HG02623 (cell line): Measurements from ENCODE around the gene RBBP4.
"Not testable (repeated sequence)": the region's sequence is repeated elsewhere in the genome, so short reads cannot be mapped to it uniquely, and the experiment has no call there.

ENCODE experiments used
- ATAC-seq: cut with Tn5 transposase; IDR thresholded peaks from one replicate; pipeline ENCODE4 v1.9.1; 2021; ENCODE audit warnings: moderate library complexity; ENCODE audit not compliant: unreplicated experiment

Gene RBBP4

DNA sequence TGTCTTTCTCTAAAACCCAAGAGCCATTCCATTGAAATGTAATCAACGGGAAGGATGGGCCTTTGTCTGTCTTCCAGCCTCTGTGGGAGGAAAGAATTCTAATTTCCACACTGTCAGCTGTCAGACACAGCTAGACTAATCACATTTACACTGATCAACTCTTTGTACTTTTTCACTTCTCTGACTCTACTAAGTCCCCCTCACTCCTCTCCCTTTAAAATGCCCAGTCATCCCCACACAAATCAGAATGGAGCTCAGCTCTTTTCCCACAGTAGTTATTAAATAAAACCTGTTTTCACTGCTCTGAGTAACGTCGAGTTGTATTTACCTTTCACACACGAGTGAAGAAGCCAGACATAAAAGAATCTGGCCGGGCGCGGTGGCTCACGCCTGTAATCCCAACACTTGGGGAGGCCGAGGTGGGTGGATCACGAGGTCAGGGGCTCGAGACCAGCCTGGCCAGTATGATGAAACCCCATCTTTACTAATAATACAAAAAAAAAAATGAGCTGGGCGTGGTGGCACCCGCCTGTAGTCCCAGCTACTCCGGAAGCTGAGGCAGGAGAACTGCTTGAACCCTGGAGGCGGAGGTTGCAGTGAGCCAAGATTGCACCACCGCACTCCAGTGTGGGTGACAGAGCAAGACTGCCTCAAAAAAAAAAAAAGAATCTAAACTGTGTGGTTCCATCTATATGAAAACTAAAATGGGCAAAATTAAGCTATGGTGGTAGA, 13.9 kb upstream of the RBBP4 start:
- no peak for ATAC-seq

DNA sequence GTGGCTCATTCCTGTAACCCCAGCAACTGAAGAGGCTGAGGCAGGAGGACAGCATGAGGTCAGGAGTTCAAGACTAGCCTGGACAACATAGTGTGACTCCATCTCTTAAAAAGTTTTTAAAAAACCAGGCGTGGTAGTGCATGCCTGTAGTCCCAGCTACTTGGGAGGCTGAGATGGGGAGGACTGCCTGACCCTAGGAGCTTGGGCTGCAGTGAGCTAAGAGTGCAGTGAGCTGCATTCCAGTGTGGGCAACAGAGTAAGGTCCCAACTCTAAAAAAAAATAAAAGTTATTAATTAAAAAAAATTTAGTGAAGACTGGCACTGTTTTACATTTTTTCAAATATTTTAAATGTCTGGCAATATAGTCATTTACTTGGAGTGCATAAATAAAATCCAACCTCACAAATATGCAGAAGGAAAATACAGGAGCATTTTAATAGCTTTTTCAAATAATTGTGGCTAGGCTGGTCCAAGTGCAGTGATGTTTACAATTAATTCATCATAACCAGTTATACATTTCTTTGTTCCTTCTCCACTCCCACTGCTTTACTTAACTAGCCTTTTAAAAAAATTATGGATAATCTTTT, 11.4 kb upstream of the RBBP4 start:
- ATAC-seq = no peak

DNA sequence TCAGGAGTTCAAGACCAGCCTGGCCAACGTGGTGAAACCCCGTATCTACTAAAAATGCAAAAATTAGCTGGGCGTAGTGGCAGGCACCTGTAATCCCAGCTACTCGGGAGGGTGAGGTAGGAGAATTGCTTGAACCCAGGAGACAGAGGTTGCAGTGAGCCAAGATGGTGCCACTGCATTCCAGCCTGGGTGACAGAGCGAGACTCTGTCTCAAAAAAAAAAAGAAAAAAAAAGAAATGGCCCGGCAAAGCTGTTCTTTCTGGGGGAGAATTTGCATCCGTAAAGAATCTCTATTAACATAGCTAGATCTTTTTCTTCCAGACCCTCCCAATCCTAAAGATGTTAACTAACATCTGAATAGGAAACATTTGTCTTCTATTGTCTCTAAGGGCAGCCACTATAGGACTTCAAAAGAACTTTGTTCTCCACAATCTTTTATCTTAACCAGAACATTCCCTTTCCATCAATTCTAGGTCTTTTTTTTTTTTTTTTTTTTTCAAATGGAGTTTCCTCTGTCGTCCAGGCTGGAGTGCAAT, 8.6 kb upstream of the RBBP4 start:
- not testable (repeated sequence) for ATAC-seq

DNA sequence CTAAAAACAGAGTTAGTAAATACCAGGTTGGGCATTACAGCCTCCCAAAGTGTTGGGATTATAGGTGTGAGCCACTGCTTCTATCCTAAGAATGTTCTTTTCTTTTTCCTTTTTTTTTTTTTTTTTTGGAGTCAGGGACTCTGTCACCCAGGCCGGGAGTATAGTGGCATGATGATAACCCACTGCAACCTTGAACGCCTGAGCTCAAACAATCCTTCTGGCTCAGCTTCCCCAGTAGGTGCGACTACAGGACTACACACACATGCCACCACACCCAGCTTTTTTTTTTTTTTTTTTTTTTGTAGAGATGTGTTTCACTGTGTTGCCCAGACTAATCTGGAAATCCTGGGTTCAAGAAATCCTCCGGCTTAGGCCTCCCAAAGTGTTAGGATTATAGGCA, 6.6 kb upstream of the RBBP4 start:
- no peak for ATAC-seq

DNA sequence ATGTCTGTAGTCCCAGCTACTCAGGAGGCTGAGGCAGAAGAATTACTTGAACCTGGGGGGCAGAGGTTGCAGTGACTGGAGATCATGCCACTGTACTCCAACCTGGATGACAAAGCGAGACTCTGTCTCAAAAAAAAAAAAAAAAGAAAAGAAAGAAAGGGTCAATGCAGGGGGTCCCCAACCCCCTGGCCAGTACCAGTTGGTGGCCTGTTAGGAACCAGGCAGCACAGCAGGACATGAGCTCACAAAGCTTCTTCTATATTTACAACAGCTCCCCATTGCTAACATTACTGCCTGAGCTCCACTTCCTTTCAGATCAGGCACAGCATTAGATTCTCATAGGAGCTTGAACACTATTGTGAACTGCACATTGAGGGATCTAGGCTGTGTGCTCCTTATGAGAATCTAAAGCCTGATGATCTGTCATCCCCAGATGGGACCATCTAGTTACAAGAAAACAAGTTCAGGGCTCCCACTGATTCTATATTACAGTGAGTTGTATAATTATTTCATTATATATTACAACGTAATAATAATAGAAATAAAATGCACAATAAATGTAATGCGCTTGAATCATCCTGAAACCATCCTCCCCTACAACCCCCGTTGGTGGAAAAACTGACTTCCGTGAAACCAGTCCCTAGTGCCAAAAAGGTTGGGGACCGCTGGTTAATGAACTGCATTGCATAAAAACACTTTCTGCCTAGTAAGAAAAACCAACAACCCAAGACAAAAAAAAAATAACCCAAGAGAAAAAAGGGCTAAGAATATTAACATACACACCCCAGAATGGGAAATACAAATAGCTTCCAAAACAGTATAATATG, 3.5 kb upstream of the RBBP4 start:
- ATAC-seq = no peak

DNA sequence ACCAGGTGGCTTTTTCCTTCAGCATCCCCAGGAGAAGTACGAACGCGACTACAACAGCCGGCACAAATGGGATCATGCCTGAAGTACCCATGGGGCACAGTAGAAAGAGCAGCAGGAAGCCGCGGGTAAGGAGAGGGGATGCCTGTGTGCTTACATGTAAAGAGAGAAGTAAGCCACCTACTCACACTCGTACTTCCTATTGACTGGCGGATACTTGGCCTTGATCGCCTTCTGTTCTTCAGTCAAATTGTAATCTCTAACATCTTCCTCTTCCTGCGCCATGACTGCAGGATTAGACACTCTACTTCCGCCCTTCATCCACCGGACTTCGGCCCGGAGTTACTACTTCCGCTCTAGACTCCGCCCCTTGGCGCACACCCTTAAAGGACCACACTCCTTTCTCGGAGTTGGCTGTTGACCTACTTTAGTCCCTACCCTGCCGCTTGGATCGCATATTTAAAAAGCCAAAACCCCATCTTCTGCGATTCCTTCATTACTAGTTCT, 708 bp upstream of the RBBP4 start, which contains the start of gene ZBTB8OS:
ZBTB8OS (minus strand) TSS at position 303 of the 504 bp plus-strand sequence; CDS start at position 282, 21 bp downstream.
- ATAC-seq = peak; percentile 53

DNA sequence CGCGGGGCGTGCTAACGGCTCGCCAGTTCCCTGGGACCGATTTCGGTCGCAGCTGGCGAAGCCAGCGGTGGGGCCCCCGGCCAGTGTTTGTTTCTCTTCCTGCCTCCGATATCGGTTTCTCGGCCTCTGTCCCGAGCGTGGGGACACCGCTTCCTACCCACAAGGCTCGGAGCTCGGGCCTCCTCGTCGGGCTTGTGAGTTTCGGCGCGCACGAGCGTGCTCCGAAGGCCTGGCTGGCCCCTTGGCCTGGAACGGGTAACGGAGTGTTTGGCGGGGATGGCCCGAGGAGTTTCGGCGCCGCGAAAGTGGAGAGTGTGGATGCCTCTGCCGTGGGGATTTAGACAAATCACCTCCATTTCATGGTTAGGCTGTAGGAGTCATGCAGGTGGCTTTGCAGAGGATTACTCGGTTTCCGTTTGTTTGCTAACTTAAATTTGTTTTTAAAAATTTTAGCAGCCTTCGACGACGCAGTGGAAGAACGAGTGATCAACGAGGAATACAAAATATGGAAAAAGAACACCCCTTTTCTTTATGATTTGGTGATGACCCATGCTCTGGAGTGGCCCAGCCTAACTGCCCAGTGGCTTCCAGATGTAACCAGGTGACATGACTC, 559 bp downstream of the RBBP4 start:
- ATAC-seq = peak; percentile 5

DNA sequence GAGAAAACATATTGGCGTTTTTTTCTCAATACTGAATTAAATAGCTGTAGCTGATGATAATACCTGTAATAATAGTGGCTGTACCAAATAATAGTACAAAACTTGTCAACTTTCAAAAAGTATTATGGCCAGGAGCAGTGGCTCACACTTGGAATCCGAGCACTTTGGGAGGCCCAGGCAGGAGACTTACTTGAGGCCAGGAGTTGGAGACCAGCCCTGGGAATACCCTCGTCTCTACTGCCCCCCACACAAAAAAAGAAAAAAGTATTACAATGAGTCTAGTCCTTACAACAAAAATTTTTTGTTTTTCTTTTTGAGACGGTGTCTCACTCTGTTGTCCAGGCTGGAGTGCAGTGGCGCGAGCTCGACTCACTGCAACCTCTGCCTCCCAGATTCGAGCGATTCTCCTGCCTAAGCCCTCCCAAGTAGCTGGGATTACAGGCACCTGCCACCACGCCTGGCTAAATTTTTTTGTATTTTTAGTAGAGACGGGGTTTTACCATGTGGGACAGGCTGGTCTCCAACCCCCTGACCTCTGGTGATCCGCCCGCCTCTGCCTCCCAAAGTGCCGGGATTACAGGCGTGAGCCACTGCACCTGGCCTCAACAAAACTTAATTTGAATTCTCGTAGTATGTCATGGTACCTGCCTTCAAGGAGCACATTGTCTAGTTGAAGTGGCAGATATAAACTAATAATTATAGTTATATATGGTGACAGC, 1.4 kb downstream of the RBBP4 start:
- ATAC-seq = no peak

DNA sequence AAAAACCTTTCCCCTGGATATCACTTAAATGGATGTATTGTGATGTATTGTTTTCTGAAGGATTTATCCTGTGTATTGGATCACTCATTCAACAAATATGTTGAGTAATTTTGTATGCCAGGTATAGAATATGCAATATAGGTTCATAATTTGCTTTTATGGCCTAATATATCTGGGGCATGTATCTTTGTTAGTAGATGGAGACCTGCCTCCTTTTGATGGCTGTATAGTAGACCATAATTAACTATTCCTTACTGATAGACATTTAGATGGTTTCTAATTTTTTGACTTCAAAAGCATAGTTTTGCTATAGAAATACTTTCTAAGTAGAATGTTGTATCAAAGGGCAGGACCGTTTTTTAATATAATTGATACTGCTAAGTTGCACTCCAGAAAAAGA, 8.6 kb downstream of the RBBP4 start:
- no peak for ATAC-seq

DNA sequence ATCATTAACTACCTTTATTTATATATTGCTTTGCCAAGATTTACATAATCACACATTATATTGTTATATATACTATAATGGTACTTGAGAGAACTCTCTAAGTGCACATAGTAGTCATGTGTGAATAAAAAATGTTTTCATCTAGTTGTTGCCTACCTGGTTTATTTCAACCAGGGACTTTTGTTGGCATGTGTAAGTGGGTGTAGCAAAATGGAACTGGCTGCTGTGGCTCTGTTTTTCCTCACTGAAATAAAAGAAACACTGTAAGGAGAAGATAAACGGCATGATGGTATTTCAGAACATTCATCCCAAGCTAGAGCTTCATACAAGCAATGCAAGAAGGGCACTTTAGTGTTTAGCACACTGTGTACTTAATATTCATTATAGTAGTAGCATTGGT, 14.9 kb downstream of the RBBP4 start:
- no peak for ATAC-seq

DNA sequence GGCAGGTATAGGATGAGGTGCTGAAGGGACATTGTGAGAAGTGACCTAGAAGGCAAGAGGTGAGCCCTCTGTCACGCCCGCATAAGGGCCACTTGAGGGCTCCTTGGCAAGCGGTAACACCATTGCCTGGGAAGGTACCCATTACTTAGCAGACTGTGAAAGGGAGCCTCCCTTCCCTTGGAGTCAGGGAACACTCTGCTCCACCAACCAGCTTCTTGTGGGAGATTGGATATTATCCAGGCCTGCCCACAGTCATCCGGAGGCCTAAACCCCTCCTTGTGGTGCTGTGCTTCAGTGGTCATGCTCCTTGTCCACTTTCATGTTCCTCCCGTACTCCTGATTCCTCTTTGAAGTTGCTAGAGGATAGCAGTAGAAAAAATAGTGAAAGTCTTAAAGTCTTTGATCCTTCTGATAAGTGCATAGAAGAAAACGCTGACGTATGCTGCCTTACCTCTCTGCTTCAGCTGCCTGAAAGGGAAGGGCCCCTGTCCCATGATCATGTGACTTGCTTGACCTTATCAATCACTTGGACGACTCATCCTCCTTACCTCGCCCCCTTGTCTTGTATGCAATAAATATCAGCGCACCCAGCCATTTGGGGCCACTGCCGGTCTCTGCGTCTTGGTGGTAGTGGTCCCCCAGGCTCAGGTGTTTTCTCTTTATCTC, 16.0 kb downstream of the RBBP4 start:
- ATAC-seq = no peak

DNA sequence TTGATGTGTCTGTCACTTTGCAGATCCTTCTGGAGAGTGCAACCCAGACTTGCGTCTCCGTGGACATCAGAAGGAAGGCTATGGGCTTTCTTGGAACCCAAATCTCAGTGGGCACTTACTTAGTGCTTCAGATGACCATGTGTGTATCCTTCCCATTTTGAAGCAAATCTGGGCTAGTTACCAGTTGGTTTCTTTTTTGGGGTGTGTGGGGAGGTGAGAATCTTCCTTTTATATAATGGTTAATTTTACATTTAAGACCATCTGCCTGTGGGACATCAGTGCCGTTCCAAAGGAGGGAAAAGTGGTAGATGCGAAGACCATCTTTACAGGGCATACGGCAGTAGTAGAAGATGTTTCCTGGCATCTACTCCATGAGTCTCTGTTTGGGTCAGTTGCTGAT, 17.7 kb downstream of the RBBP4 start:
- ATAC-seq = not testable (repeated sequence)

DNA sequence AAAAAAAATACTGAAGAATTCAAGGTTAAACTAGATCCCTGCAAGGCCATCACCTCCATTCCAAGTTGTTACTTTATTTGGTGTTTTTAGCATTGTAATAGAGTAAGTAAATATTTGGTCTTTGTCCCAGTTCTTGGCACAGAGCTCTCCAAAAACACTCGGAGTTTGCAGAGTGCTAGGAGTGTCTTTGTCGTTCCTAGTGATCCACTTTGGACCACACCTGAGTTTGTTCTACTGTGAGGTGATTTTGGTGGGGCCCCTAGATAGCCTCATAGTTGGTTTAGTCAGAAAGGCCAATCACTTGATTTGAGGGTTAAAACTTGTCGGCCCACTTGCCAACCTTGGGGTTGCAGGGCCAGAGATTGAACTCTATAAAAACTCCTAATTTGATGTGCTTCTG, 25.9 kb downstream of the RBBP4 start:
- ATAC-seq = no peak

DNA sequence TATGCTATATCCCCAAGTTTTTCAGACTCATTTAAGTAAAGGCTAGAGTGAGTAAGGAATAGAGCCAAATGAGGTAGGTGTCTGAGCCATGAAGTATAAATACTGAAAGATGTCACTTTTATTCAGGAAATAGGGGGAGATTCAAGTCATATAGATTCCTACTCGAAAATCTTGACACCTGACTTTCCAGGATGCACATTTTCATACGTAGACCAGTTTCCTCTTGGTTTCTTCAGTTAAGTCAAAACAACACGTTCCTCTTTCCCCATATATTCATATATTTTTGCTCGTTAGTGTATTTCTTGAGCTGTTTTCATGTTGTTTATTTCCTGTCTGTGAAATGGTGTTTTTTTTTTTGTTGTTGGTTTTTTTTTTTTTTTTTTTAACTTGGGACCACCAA, 29.0 kb downstream of the RBBP4 start:
- ATAC-seq = not testable (repeated sequence)

DNA sequence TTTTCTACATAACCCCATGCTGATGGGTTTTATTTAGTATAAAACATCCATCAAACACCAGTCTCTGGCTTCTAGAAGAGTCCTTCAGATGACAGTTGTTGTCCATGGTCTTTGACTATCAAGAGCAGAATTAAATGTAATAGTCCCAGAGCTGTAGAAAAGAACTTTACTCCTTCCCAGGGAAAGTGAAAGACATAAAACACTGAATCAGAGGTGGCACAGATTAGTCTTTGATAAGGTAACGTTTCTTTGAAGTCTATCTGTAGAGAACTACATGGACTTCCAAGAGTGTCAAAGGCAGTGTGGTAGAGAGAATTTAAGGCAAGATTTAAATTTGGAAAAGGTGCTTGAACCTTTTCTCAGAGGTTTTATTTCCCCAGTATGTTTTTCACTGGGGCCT, 29.6 kb downstream of the RBBP4 start:
- ATAC-seq = no peak

DNA sequence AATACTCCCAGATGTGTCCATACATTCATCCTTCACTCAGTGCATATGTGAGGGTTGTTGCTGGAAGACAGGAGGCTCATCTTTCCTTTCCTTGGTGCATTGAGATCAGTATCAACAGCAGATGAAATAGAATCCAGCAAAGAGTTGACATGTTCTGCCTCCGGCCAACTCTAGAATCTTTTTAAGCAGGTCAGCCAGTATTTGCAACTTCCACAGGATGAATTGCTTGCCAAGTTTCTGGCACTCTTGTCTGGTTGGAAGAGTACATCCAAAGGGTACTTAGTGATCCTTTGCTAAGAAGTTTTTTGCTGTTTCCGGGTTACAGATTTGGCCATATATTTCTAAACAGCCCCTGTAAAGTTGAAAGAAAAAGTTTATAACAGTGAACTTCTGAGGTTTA, 30.5 kb downstream of the RBBP4 start:
- ATAC-seq = no peak

DNA sequence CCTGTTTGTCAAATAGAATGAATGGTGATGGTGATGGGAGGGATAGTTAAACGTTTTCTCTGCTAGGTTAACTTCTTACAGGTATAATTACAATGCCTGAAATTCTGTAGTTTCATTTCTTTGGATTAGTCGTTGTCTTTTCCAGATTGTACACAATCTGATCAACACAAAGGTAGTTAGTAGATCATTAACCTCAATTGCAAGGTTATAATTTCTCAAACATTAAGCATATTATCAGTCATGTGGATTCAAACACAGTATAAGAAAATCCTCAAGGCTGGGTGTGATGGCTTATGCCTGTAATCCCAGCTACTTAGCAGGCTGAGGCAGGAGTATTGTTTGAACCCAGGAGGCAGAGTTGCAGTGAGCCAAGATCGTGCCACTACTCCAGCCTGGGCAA, 31.0 kb downstream of the RBBP4 start:
- no peak for ATAC-seq

DNA sequence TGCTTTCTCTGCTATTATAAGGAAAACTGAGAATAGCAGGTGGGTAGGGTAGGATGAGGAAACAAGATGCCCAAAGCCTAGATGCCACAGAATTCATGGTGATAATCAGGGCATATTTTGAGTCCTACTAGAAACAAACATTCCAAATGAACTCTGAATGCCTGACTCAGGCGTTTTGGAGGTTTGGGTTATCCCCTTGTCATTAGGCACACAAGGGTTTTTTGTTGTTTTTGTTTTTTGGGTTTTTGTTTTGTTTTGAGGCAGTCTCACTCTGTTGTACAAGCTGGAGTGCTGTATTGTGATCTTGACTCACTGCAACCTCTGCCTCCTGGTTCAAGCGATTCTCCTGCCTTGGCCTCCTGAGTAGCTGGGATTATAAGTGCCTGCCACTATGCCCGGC, 32.4 kb downstream of the RBBP4 start:
- no peak for ATAC-seq

DNA sequence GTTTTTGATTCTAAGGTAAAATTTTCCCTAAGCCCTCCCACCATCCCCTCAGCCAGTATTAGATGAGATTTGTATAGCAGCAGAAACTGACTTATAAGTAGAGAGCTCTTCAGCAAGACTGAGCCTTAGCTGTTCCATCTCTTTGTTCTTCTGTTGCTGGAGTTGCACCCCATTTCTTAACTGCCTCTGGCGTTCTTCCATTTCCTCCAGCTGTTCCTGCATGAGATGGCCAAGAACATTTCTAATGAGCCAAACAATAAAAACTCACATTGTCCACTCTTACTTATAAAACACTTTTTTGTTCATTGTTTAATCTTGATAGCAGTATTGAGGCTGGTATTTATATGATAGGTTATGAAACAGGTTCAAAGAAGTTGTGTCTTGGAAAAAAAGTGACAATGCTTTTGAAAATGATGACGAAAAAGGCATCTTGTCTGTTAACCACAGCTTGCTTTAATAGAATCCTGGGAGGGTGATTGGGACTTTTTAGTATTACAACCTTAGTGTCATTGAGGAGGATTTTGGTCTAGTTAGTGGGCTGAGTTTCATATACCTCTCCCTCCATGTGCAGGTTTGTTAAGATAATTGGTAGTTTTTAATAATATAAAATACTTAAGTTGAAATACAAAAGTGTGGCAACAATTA, 33.3 kb downstream of the RBBP4 start:
- ATAC-seq = no peak
